HG03354 (cell line): ENCODE results near the gene SIX4.

Experiments
- ATAC-seq: cut with Tn5 transposase; IDR thresholded peaks from one replicate; pipeline ENCODE4 v1.9.1; 2021; ENCODE audit warnings: mild to moderate bottlenecking; ENCODE audit not compliant: unreplicated experiment, poor library complexity, severe bottlenecking

Gene SIX4

GRCh38 chr14:60665177-60665550, 59.0 kb downstream of the SIX4 start:
- ATAC-seq = no peak

GRCh38 chr14:60662982-60663381, 61.2 kb downstream of the SIX4 start:
- no peak for ATAC-seq

GRCh38 chr14:60661721-60662120, 62.4 kb downstream of the SIX4 start:
- no peak for ATAC-seq
